Nucleus accumbens (tissue), 56 donors: Measurements from ENCODE around the gene XIAP.

Experiments
- DNase-seq, 56 donors: peaks; one replicate each; lab custom pipeline; 2025; lab: John Stamatoyannopoulos, UW

Gene XIAP

GRCh38 chrX:123949846-123950245 is 90.0 kb downstream of the XIAP start:
- no peak for DNase-seq

GRCh38 chrX:123959281-123960063 is 99.6 kb downstream of the XIAP start:
- DNase-seq, result peak in 45 of 56 donors; percentile 0 to 58 (median 17)

- peak in 9 of 56 donors; percentile 1 to 61 (median 26) for DNase-seq
Measured at GRCh38 chrX:123960956-123961267, 101.1 kb downstream of the XIAP start.

GRCh38 chrX:123961268-123962005 is 101.6 kb downstream of the XIAP start, which contains the start of gene STAG2:
TSS of gene STAG2 (plus strand) at chrX:123961706. CDS start at chrX:124022628, 60,922 bp downstream.
- DNase-seq, result peak in 55 of 56 donors; percentile 25 to 89 (median 67)

GRCh38 chrX:123962006-123962467 is 102.2 kb downstream of the XIAP start:
- DNase-seq, result peak in 7 of 56 donors; percentile 11 to 55 (median 20)

- peak; percentile 13 to 90 (median 65) for DNase-seq
Measured at GRCh38 chrX:123962794-123963373, 103.0 kb downstream of the XIAP start.
